Choroid plexus epithelial cell (primary cell): Measurements from ENCODE around the gene CNPPD1.

Experiments used
- DNase-seq: peaks from one replicate; pipeline ENCODE4 v3.0.0-alpha.2; 2010; ENCODE audit warnings: low read depth
- H3K4me3 ChIP-seq: 2 replicates; pipeline ENCODE4 v1.5.1; 2011; ENCODE audit warnings: low read depth, mild to moderate bottlenecking, control low read depth, low read length, moderate library complexity
- TF ChIP-seq, protein P1 (sequence below): conservative IDR thresholded peaks from 2 replicates; pipeline ENCODE4 v1.5.1; 2011; ENCODE audit warnings: low read depth, mild to moderate bottlenecking, control low read depth, inconsistent platforms, low read length, moderate library complexity

CNPPD1 gene

DNA sequence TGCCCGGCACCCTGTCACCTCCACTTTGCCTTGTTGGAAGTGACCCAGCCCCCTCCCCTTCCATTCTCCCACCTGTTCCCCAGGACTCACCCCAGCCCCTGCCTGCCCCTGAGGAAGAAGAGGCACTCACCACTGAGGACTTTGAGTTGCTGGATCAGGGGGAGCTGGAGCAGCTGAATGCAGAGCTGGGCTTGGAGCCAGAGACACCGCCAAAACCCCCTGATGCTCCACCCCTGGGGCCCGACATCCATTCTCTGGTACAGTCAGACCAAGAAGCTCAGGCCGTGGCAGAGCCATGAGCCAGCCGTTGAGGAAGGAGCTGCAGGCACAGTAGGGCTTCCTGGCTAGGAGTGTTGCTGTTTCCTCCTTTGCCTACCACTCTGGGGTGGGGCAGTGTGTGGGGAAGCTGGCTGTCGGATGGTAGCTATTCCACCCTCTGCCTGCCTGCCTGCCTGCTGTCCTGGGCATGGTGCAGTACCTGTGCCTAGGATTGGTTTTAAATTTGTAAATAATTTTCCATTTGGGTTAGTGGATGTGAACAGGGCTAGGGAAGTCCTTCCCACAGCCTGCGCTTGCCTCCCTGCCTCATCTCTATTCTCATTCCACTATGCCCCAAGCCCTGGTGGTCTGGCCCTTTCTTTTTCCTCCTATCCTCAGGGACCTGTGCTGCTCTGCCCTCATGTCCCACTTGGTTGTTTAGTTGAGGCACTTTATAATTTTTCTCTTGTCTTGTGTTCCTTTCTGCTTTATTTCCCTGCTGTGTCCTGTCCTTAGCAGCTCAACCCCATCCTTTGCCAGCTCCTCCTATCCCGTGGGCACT lies 5.8 kb upstream of the CNPPD1 start:
- DNase-seq, result no peak
- TF ChIP-seq, protein P1, sequence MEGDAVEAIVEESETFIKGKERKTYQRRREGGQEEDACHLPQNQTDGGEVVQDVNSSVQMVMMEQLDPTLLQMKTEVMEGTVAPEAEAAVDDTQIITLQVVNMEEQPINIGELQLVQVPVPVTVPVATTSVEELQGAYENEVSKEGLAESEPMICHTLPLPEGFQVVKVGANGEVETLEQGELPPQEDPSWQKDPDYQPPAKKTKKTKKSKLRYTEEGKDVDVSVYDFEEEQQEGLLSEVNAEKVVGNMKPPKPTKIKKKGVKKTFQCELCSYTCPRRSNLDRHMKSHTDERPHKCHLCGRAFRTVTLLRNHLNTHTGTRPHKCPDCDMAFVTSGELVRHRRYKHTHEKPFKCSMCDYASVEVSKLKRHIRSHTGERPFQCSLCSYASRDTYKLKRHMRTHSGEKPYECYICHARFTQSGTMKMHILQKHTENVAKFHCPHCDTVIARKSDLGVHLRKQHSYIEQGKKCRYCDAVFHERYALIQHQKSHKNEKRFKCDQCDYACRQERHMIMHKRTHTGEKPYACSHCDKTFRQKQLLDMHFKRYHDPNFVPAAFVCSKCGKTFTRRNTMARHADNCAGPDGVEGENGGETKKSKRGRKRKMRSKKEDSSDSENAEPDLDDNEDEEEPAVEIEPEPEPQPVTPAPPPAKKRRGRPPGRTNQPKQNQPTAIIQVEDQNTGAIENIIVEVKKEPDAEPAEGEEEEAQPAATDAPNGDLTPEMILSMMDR, result no peak
- no peak overlapping the region for H3K4me3 ChIP-seq

- TF ChIP-seq, protein P1, result no peak
- H3K4me3 ChIP-seq, result no peak overlapping the region
- no peak for DNase-seq
Measured at GRCh38 chr2:219181531-219181930, 4.8 kb upstream of the CNPPD1 start.

DNA sequence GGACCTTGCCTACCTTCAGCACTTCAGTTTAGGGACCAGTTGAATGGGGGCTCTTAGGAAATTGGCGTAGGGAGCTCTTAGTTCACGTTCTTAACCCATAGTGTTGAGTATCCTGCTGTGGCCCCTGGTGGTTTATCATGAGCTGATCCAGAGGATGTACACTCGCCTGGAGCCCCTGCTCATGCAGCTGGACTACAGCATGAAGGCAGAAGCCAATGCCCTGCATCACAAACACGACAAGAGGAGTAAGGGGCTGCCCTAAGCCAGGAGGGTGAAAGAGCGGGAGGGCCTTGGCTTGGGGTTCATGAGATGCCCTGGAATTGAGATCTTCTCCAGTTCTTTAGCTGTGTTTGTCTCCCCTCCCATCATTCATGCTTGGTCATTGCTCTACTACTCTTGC lies 4.2 kb upstream of the CNPPD1 start:
- no peak for DNase-seq
- TF ChIP-seq, protein P1, result no peak

GRCh38 chr2:219179601-219180465 lies 3.1 kb upstream of the CNPPD1 start:
- no peak overlapping the region for H3K4me3 ChIP-seq
- no peak for DNase-seq
- TF ChIP-seq, protein P1, result no peak

More for the DNA sequence above, 4.2 kb upstream of the CNPPD1 start:
- H3K4me3 ChIP-seq, result no peak overlapping the region

DNA sequence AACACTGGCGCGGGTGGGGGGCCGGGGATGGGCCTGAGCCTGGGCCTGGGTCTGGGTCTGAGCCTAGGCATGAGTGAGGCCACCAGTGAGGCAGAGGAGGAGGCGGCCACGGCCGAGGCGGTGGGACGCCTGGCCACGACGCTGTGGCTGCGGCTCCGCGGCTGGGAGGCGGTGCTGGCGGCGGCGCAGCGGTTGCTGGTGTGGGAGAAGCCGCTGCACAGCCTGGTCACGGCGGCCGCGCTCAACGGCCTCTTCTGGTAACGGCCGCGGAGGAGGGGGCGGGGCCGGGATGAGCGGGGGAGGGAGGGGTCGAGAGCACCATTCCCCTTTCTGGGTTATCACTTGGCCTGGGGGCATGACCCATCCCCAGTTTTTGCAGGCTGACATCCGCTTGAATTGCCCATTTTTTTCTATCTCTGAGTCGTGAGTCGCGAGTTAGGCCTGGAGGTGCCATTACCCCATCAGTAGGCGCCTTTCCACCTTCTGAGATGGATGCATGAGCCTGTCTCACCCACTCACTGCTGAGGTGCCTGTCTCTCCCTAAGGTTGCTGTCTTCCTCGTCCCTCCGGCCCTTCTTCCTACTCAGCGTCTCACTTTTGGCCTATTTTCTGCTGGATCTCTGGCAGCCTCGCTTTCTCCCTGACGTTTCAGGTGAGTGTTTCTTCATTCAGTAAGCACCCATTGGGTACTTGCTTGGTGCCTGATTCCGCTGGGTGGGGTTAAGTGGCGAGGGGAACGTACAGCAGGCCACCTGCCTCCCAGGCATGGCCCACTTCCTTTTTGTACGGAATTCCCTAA lies 1.9 kb upstream of the CNPPD1 start:
- peak overlapping the region; percentile 67 for H3K4me3 ChIP-seq
- TF ChIP-seq, protein P1, result no peak
- peak; percentile 30 for DNase-seq

GRCh38 chr2:219177552-219178376 lies 1.0 kb upstream of the CNPPD1 start, which contains the start of gene RETREG2:
TSS of gene RETREG2 (plus strand) at chr2:219178275. CDS start at chr2:219178353, 78 bp downstream.
- TF ChIP-seq, protein P1, result peak; percentile 17
- H3K4me3 ChIP-seq, result peak within 1 kb of the TSS; percentile 67
- peak; percentile 95 for DNase-seq
